PFSK-1 (cell line): ENCODE measurements around the gene SIPA1.

Experiments
- POLR2AphosphoS5 ChIP-seq: IDR thresholded peaks from 2 replicates; pipeline ENCODE4 v1.6.1; 2012; ENCODE audit warnings: low read depth, mild to moderate bottlenecking, control low read depth, low read length, moderate library complexity
- REST ChIP-seq, 2 experiments: IDR thresholded peaks; 2 replicates each; pipeline versions ENCODE4 v1.6.1 to v1.8.0; 2011 to 2012; ENCODE audit warnings: low read depth in 2 of 2, low read length in 2 of 2, control low read depth in 1 of 2, inconsistent platforms in 1 of 2, mild to moderate bottlenecking in 1 of 2, moderate library complexity in 1 of 2; ENCODE audit not compliant: insufficient read depth in 1 of 2
- SIN3A ChIP-seq: IDR thresholded peaks from 2 replicates; pipeline ENCODE4 v1.6.1; 2012; ENCODE audit warnings: mild to moderate bottlenecking, low read length, moderate library complexity, borderline replicate concordance; ENCODE audit not compliant: insufficient read depth

- TF ChIP-seq POLR2AphosphoS5 (no peak), REST (IDR thresholded peaks at IDR 0.05; ENCODE audit: insufficient read depth in 1 of 2, low read depth in 2 of 2, low read length in 2 of 2) (no peak), SIN3A (no peak)
These were observed 60.3 kb downstream of the SIPA1 start for GRCh38 chr11:65698205-65698604.
